ENCODE data around the gene NCBP2L. TPM values are rescaled to one million over a fixed set of nuclear protein-coding genes. Genes with fewer than 3 reads are reported as not detected.

NCBP2L gene
- total and polyA plus RNA-seq, 2 of the 8 experiments (the other 6 are each of a cell fraction or from before 2014, with no cell fraction given): not detected

GRCh38 chrX:107829878-107830277, 52.3 kb downstream of the NCBP2L start:
- H4K91ac ChIP-seq (replicated peaks; ENCODE audit: insufficient read length, low read length): no peak overlapping the region
- no peak overlapping the region for H2BK120ac ChIP-seq (replicated peaks; ENCODE audit: low read depth, low read length)
- no peak overlapping the region for H3K4me2 ChIP-seq (ENCODE audit: insufficient read depth in 1 of 2, low read depth in 2 of 2, low read length in 2 of 2)
- no peak overlapping the region for H3K23ac ChIP-seq (ENCODE audit: insufficient read length)
- H2BK20ac ChIP-seq (ENCODE audit: low read length): no peak overlapping the region
- H3K79me1 ChIP-seq (ENCODE audit: low read depth, low read length): no peaks in the 10 kb centered on the region
- ChIA-PET POLR2A (ENCODE audit: partially characterized antibody) (no interaction called here), CTCF (ENCODE audit: partially characterized antibody) (no interaction called here)
- no peak overlapping the region for H3K9ac ChIP-seq (replicated peaks in 1 of 4; ENCODE audit: extremely low read depth in 1 of 4, low read depth in 3 of 4, low read length in 3 of 4)
- TF ChIP-seq MAFK (IDR thresholded peaks at IDR 0.05; ENCODE audit: low read depth, low read length) (peak; percentile 54; the same call in 1 of the 2 replicates), CTCF (IDR thresholded peaks at IDR 0.05; ENCODE audit: control extremely low read depth in 1 of 3, insufficient read depth in 1 of 3, low read depth in 1 of 3, low read length in 3 of 3) (no peak), FOSL1 (IDR thresholded peaks at IDR 0.05; ENCODE audit: insufficient read depth, low read depth, low read length) (no peak)
- no peak overlapping the region for H2BK12ac ChIP-seq (ENCODE audit: low read depth, low read length)
- FAIRE-seq (no peak), DNase-seq (ENCODE audit: low read depth in 1 of 2, low spot score in 2 of 2) (no peak)
- WGBS, 2 experiments (ENCODE audit: extremely low coverage in 1 of 2, insufficient coverage in 1 of 2, insufficient read length in 1 of 2, insufficient replicate concordance in 2 of 2, low coverage in 1 of 2, low lambda C conversion rate in 2 of 2, missing lambda C conversion rate in 1 of 2): 93% methylated on average over 1 of the region's 1 CpG; no CpG with 5 or more reads in 1 of the 2 experiments
- no peaks in the 10 kb centered on the region for H3K4me1 ChIP-seq (replicated peaks in 1 of 4; ENCODE audit: control insufficient read depth in 3 of 4, insufficient read depth in 4 of 4, low read length in 3 of 4)
- H3K27me3 ChIP-seq (replicated peaks in 1 of 4; ENCODE audit: control insufficient read depth in 3 of 4, extremely low read depth in 1 of 4, insufficient read depth in 3 of 4, low read length in 3 of 4): peaks cover 4 to 12% (median 9%) of the 10 kb centered on the region in 4 experiments
- no peak overlapping the region for H2BK15ac ChIP-seq (ENCODE audit: low read length)
- no peak overlapping the region for H4K5ac ChIP-seq (ENCODE audit: insufficient read length, low read depth, low read length)
- H3K4ac ChIP-seq (replicated peaks; ENCODE audit: insufficient read length, low read depth, low read length): no peak overlapping the region
- H3K4me3 ChIP-seq (ENCODE audit: extremely low read depth in 1 of 4, insufficient read depth in 2 of 4, low read depth in 3 of 4, low read length in 4 of 4): no peak overlapping the region
- H2BK5ac ChIP-seq (ENCODE audit: low read depth, low read length): no peak overlapping the region
- H2AK5ac ChIP-seq (ENCODE audit: low read depth, low read length): no peak overlapping the region
- H3K18ac ChIP-seq (ENCODE audit: extremely low read depth, low read length): no peak overlapping the region
- no peaks in the 10 kb centered on the region for H4K20me1 ChIP-seq (replicated peaks in 1 of 2; ENCODE audit: control insufficient read depth in 1 of 2, insufficient read depth in 2 of 2, low read length in 2 of 2)
- H3K23me2 ChIP-seq (ENCODE audit: low read depth, low read length): peaks cover 5% of the 10 kb centered on the region; the same call in 1 of the 2 replicates
- H3K27ac ChIP-seq (ENCODE audit: low read depth, low read length): no peak overlapping the region
- no peaks in the 10 kb centered on the region for H3K79me2 ChIP-seq (ENCODE audit: control insufficient read depth in 1 of 2, insufficient read depth in 2 of 2, low read length in 2 of 2)
- no peak overlapping the region for H3K56ac ChIP-seq (replicated peaks; ENCODE audit: insufficient read length, low read depth, low read length)
- H3K9me3 ChIP-seq (ENCODE audit: insufficient read depth in 2 of 2, low read depth in 1 of 2, low read length in 1 of 2): no peaks in the 10 kb centered on the region
- H4K8ac ChIP-seq (ENCODE audit: extremely low read depth, insufficient read depth, low read length): no peak overlapping the region
- no peak overlapping the region for H3K14ac ChIP-seq (ENCODE audit: insufficient read length)
- no peak overlapping the region for H2AFZ ChIP-seq (ENCODE audit: low read length)
- H3K36me3 ChIP-seq (ENCODE audit: control insufficient read depth in 2 of 4, insufficient read depth in 4 of 4, low read length in 3 of 4): no peaks in the 10 kb centered on the region
